Natural killer cell (primary cell): ENCODE results near the gene SMIM38. TPM values are rescaled to one million over a fixed set of nuclear protein-coding genes. Genes with fewer than 3 reads are reported as not detected.

Experiments
- ATAC-seq, 3 donors: fragments of 150-1000 bp in 2 of 3; fragments of 200-7000 bp in 1 of 3; cut with Tn5 transposase; 1 replicate in 1 of 3; 2 replicates in 2 of 3; pipeline ENCODE4 v1.10.0; 2021; ENCODE audit warnings: mild to moderate bottlenecking in 2 of 3, moderate library complexity in 2 of 3
- DNase-seq, 2 donors: peaks; one replicate each; pipeline versions ENCODE4 v3.0.0 to v3.0.0-alpha.2; 2013 to 2021; ENCODE audit warnings: mixed read lengths in 1 of 2
- H3K27ac ChIP-seq: one replicate; pipeline ENCODE4 v1.5.1; 2013; ENCODE audit warnings: mild to moderate bottlenecking, low read length
- H3K27me3 ChIP-seq: one replicate; pipeline ENCODE4 v1.6.1; 2013; ENCODE audit warnings: low read length; ENCODE audit not compliant: control insufficient read depth, insufficient read depth
- H3K36me3 ChIP-seq: one replicate; pipeline ENCODE4 v1.6.1; 2013; ENCODE audit warnings: low read length; ENCODE audit not compliant: control insufficient read depth, insufficient read depth
- H3K4me1 ChIP-seq: one replicate; pipeline ENCODE4 v1.6.1; 2013; ENCODE audit warnings: low read length; ENCODE audit not compliant: control insufficient read depth, insufficient read depth
- H3K4me3 ChIP-seq: one replicate; pipeline ENCODE4 v1.5.1; 2013; ENCODE audit warnings: low read length
- H3K9me3 ChIP-seq: one replicate; pipeline ENCODE4 v1.6.1; 2013; ENCODE audit warnings: low read length; ENCODE audit not compliant: control insufficient read depth, insufficient read depth
- H3K27ac Mint-ChIP-seq, 2 donors: one replicate each; pipeline ENCODE4 v1.8.0; 2022; ENCODE audit warnings: mild to moderate bottlenecking in 2 of 2, mixed read lengths in 2 of 2, moderate library complexity in 1 of 2
- H3K27me3 Mint-ChIP-seq, 2 donors: one replicate each; pipeline ENCODE4 v1.8.0; 2022; ENCODE audit warnings: low read depth in 2 of 2, mixed read lengths in 2 of 2
- H3K36me3 Mint-ChIP-seq: one replicate; pipeline ENCODE4 v1.8.0; 2022; ENCODE audit warnings: mixed read lengths
- H3K4me1 Mint-ChIP-seq, 2 donors: one replicate each; pipeline ENCODE4 v1.8.0; 2022; ENCODE audit warnings: mixed read lengths in 2 of 2
- H3K4me3 Mint-ChIP-seq: one replicate; pipeline ENCODE4 v1.8.0; 2022; ENCODE audit warnings: mild to moderate bottlenecking, moderate library complexity, mixed read lengths
- H3K9me3 Mint-ChIP-seq, 2 donors: one replicate each; pipeline ENCODE4 v1.8.0; 2022; ENCODE audit warnings: mixed read lengths in 2 of 2
- CTCF ChIP-seq: fragments of 200-600 bp; IDR thresholded peaks from one replicate; pipeline ENCODE4 v1.8.0; 2022; ENCODE audit warnings: antibody characterized with exemption
- WGBS: methylation state at CpG from one replicate; pipeline ENCODE4 v1.1.7; 2013; ENCODE audit warnings: missing lambda C conversion rate; ENCODE audit not compliant: insufficient coverage; 5-methylcytosine and 5-hydroxymethylcytosine counted together
- intact Hi-C: fragments of 100-400 bp; cut with micrococcal nuclease; formaldehyde crosslinking; loops from one replicate; pipeline ENCODE4 v1.14.2; 2022
- total RNA-seq, 4 donors: library from RNA; stranded (reverse); fragments of 120-200 nt in 1 of 4; gene quantifications; one replicate each; pipeline versions ENCODE4 v1.2.3 to v1.2.4, GENCODE V29; 2013 to 2022

SMIM38 gene
- total RNA-seq, 3 donors from 2014 or later (not counting 1 experiment from before 2014, with no cell fraction given): 0.23 to 0.42 (median 0.40) TPM

- no peak overlapping the region for H3K27ac Mint-ChIP-seq
- no peak for TF ChIP-seq CTCF
- H3K4me3 Mint-ChIP-seq: no peak overlapping the region
- no peak overlapping the region for H3K27ac ChIP-seq
- DNase-seq: no peak
- H3K27me3 Mint-ChIP-seq: peaks cover 4 to 9% of the 10 kb centered on the region in 2 donors
- no peaks in the 10 kb centered on the region for H3K27me3 ChIP-seq
- H3K4me1 ChIP-seq: no peaks in the 10 kb centered on the region
- no peaks in the 10 kb centered on the region for H3K36me3 Mint-ChIP-seq
- no peak for ATAC-seq
- WGBS: 86% methylated on average over 5 of the region's 5 CpGs
- no peak overlapping the region for H3K4me3 ChIP-seq
- H3K36me3 ChIP-seq: no peaks in the 10 kb centered on the region
- no peaks in the 10 kb centered on the region for H3K9me3 Mint-ChIP-seq
- H3K9me3 ChIP-seq: peaks cover under 1% of the 10 kb centered on the region
- H3K4me1 Mint-ChIP-seq: no peaks in the 10 kb centered on the region
- intact Hi-C loops: no loop called here
Observed at GRCh38 chr11:69140635-69141034, 15.1 kb upstream of the SMIM38 start.

- ATAC-seq: no peak
- Histone ChIP-seq H3K4me3 (no peak overlapping the region), H3K27me3 (no peaks in the 10 kb centered on the region), H3K9me3 (peaks cover 7% of the 10 kb centered on the region), H3K4me1 (no peaks in the 10 kb centered on the region), H3K36me3 (no peaks in the 10 kb centered on the region), H3K27ac (no peak overlapping the region)
- 14% methylated on average over 8 of the region's 8 CpGs for WGBS
- intact Hi-C loops: no loop called here
- H3K4me1 Mint-ChIP-seq: no peaks in the 10 kb centered on the region
- no peak overlapping the region for H3K27ac Mint-ChIP-seq
- H3K4me3 Mint-ChIP-seq: no peak overlapping the region
- H3K36me3 Mint-ChIP-seq: peaks cover 8% of the 10 kb centered on the region
- peaks cover 4 to 9% of the 10 kb centered on the region in 2 donors for H3K27me3 Mint-ChIP-seq
- H3K9me3 Mint-ChIP-seq: peaks cover 4% of the 10 kb centered on the region in 2 donors
- TF ChIP-seq CTCF: no peak
- DNase-seq: no peak
Observed at GRCh38 chr11:69141742-69142141, 14.0 kb upstream of the SMIM38 start.

DNA sequence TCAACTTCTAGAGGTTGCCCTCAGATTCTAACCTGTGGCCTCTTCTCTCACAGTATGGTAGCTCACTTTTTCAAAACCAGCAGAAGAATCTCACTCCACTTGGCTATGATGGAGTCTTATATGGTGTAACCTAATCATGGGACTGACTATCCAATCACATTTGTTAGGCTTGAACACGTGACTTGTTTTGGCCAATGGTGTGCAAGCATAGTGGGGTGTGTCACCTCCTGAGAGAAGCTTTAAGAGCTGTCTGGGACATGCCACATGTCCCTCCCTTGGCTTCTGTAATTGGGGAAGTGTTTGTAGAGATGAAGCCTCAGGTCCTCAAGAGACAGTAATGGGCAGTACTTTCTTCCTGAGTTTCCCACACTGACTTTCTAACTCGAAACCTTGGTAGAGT, 12.8 kb upstream of the SMIM38 start:
- H3K4me3 ChIP-seq: no peak overlapping the region
- no peak for TF ChIP-seq CTCF
- H3K4me1 ChIP-seq: no peaks in the 10 kb centered on the region
- H3K4me1 Mint-ChIP-seq: no peaks in the 10 kb centered on the region
- H3K9me3 Mint-ChIP-seq: peaks cover 4 to 5% of the 10 kb centered on the region in 2 donors
- H3K27me3 ChIP-seq: no peaks in the 10 kb centered on the region
- 90% methylated on average over 2 of the region's 2 CpGs for WGBS
- no peak for DNase-seq
- peaks cover 11% of the 10 kb centered on the region for H3K36me3 Mint-ChIP-seq
- intact Hi-C loops: no loop called here
- no peaks in the 10 kb centered on the region for H3K36me3 ChIP-seq
- no peak for ATAC-seq
- no peak overlapping the region for H3K4me3 Mint-ChIP-seq
- H3K9me3 ChIP-seq: peaks cover 7% of the 10 kb centered on the region
- H3K27ac Mint-ChIP-seq: no peak overlapping the region
- H3K27ac ChIP-seq: no peak overlapping the region
- peaks cover 4 to 9% of the 10 kb centered on the region in 2 donors for H3K27me3 Mint-ChIP-seq

- Mint-ChIP-seq H3K27ac (no peak overlapping the region), H3K9me3 (peaks cover 4 to 5% of the 10 kb centered on the region in 2 donors), H3K27me3 (peaks cover 4 to 15% of the 10 kb centered on the region in 2 donors), H3K4me1 (no peaks in the 10 kb centered on the region), H3K36me3 (peaks cover 11% of the 10 kb centered on the region), H3K4me3 (no peak overlapping the region)
- Histone ChIP-seq H3K4me1 (no peaks in the 10 kb centered on the region), H3K27ac (no peak overlapping the region), H3K27me3 (no peaks in the 10 kb centered on the region), H3K4me3 (no peak overlapping the region), H3K36me3 (no peaks in the 10 kb centered on the region), H3K9me3 (peaks cover 7% of the 10 kb centered on the region)
- no peak for TF ChIP-seq CTCF
- DNase-seq (no peak), ATAC-seq (no peak)
- 70% methylated on average over 7 of the region's 7 CpGs for WGBS
- intact Hi-C loops: no loop called here
Observed at GRCh38 chr11:69144316-69145049, 11.3 kb upstream of the SMIM38 start.
